Measurements from ENCODE around the gene PTGR3.

GRCh38 chr18:75185460-75185859, 23.5 kb downstream of the PTGR3 start:
- TF ChIP-seq CTCF (IDR thresholded peaks at IDR 0.05) (no peak), POLR2A (IDR thresholded peaks at IDR 0.05) (no peak)
